ENCODE measurements around the gene CCM2.
"Not testable (repeated sequence)": the region's sequence is repeated elsewhere in the genome, so short reads cannot be mapped to it uniquely, and the experiment has no call there.

- not testable (repeated sequence) for TF ChIP-seq POLR2A (IDR thresholded peaks at IDR 0.05); CTCF (IDR thresholded peaks at IDR 0.05 in 8 of 11, conservative IDR thresholded peaks at IDR 0.05 in 3 of 11)
Observed at GRCh38 chr7:45025473-45025872, 25.5 kb downstream of the CCM2 start.
